NCI-H1417 treated with DMSO at 0.1 percent for 48 hours (cell line): Measurements from ENCODE around the gene MYH11.
"Not testable (repeated sequence)": the region's sequence is repeated elsewhere in the genome, so short reads cannot be mapped to it uniquely, and the experiment has no call there.

ENCODE experiments used
- DNase-seq: peaks from one replicate; lab custom pipeline; 2025; lab: John Stamatoyannopoulos, UW

Gene MYH11

GRCh38 chr16:15876503-15876902, 19.7 kb upstream of the MYH11 start:
- no peak for DNase-seq

GRCh38 chr16:15874745-15875314, 18.0 kb upstream of the MYH11 start:
- no peak for DNase-seq

DNA sequence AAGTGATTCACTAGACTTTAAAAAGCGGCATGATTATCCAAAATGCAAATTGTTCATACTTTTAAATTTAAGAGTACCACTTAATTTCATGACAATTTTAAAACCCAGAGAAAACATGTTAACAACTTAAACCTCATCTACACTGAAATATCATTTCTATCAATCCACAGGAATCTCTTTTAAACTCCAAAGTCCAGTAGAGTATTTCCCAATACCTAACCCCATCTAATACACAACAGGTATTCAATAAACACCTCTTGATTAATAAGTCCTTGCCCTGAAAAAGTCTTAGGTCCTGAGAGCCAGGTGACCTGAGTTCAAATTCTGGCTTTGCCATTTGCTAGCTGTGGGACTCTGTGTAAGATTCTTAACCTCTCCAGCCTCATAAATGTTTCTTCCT, 16.9 kb upstream of the MYH11 start:
- DNase-seq = no peak

DNA sequence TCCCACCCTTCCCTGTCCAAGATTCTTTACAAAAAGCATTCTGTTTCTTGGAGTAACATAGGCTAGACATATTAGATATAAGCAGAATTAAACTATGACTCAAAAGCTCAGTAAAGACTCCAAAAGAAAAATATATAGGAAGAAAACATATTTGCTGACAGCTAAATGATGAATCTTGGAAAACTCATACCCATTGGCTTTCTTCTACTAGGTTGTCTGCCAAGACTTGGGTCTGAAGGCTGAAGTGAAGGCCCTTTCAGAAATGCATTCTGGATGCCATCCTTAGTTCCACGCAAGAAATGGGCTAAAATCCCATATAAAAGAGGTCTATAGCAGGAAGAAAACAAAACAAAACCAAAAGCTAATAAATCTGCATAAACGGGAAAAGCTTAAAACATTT, 16.5 kb upstream of the MYH11 start:
- no peak for DNase-seq

DNA sequence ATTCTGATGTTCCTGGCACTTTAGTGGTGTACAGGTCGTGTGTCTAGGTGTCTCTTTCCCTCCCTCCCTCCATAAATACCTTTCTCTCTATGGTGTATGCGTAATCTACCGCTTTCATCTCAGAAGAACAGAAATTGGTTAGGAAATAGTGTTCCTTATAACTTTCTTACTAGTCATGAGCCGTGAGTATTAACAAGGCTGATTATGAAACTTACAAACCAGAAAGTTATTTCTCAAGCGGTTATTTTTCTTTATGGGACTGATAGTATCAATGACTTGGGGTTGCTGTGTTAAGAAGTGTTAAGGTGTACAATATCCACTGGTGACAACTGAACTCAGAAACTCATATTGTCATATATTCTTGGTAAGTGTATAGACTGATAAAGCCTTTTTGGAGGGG, 13.2 kb upstream of the MYH11 start:
- no peak for DNase-seq

- no peak for DNase-seq
These were observed 9.6 kb upstream of the MYH11 start for GRCh38 chr16:15866451-15866850.

DNA sequence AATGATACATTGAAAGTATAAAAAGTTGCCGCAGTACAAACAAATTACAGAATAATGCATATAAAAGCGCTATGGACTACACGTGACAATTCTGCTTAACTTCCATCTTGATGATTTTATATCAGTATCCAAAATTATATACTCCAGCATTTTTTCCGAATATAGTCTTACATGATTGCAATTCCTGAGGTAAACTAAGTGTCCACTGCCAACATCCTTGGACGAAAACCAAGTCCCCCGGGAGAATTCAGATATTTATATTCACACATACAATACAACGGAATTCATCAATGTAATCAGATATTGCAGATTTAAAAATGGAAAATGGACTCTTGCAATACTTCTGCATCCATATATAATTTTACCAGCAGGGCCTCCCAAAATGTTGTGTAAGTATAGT, 8.9 kb upstream of the MYH11 start:
- no peak for DNase-seq

DNA sequence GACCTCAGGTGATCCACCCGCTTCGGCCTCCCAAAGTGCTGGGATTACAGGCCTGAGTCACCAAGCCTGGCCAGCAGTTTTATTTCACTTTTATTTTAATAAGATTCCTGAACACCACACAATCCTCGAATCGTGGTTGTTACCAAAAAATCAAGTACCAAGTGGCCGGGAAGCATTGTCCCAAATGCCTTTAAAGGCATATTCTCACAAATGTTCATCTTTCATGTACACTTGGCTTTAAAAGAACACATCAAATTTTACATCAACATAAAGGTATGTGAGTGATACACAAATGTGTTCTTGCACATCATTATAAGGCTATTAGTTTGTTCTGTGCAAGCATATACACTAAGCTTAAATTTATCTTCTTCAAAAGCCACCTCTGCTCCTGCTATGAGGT, 8.1 kb upstream of the MYH11 start:
- no peak for DNase-seq

GRCh38 chr16:15861996-15862395, 5.2 kb upstream of the MYH11 start:
- no peak for DNase-seq

DNA sequence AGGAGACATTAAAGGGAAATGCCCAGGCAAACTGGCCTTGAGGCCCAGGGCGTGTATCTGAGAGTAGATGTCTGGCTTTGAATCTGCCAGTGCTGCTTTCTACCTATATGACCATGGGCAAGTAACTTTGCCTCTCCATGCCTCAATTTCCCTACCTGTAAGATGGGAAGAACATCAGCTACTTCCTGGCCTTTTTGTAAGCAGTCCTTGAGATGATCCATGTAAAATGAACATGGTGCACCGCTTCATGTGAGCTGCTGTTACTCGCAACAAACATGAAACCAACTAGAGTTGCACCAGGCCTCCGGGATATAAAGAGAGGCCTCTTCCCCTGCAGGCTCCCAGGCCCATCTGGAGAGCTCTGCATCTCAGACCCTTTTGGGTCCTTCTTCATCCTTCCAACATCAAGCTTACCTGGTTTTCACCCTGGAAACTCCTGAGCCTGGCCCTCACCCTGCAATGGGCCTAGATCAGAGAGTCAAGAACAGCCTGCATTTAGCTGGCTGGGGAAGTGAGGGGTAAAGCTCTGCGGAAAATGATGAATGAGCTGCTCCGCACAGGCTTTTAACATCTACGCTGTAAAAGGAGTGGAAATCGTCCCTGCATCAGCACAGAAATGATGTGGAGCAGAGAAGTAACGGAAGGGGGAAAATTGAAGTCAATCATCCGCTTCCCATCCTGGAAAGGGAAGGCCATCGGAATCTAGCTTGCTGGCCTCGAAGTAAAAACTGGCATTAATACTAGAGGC, 2.3 kb upstream of the MYH11 start:
- no peak for DNase-seq

DNA sequence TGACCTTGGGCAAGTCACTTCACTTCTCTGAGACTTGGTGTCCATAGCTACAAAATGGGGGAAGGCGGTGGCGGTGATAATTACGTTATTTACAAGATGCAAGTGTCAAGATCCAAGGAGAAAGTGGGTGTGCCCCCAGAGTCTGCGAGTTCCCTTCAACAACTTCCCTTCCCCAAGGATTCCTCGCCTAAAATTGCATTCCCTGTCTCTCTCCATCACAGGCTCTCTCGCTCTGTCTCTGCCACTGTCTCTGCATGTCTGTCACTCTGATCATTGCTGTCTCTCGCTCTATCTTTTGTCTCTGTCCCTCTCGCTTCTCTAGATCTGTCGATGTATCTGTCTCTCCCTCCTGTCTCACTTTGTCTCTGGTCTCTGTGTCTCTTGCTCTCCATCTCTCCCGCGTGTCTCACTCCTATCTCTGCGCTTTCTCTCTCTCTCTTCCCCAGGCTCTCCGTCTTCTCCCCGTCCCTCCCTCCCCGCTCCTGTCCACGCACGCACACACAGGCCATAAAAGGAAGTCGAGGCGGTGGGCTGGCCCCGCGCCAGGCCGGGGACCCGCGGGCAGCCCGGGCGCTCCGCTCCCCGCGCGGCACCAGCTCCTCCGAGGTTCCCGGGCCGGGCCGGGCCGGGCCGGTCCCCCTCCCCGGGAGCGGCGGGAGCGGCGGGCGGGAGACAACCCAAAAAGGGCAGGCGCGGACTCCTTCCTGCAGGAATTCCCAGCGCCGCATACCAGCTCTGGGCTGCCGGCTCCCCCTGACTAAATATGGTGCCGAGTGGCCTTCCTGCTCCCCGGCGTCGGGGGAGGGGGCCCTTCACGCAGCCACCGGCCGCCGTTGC, 1.1 kb upstream of the MYH11 start:
- no peak for DNase-seq

DNA sequence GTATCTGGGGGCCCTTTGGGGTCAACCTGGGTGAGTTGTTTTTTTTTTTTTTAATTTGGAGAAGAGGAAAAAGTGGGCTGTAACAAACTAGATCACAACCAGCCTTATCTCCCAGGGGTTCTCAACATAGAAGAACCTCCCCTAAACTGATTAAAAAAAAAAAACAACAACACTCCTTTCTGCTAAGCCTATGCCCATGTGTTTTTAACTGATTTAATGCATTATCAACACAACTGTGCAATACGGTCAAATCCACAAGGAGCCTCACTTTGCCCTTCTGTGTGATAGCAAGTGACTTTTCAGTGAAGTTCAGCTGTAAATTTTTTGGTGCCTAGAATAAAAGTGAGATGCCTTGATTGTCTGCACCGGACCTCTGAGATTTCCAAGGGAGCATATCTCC, 646 bp downstream of the MYH11 start:
- no peak for DNase-seq

DNA sequence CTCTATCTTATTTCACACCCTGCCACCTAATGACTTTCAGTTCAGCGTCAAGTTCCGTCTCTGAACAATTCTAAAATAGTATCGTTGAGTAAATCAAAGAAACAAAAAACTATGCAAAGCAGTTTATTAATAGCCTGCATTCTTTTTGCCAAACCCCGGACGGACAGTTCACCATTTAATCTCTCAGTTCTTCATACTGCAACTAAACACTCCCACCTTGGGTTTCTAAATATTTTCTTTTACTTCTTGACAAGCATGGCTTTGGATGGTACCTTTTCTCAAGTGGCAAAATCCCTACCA, 1.2 kb downstream of the MYH11 start:
- DNase-seq = no peak

DNA sequence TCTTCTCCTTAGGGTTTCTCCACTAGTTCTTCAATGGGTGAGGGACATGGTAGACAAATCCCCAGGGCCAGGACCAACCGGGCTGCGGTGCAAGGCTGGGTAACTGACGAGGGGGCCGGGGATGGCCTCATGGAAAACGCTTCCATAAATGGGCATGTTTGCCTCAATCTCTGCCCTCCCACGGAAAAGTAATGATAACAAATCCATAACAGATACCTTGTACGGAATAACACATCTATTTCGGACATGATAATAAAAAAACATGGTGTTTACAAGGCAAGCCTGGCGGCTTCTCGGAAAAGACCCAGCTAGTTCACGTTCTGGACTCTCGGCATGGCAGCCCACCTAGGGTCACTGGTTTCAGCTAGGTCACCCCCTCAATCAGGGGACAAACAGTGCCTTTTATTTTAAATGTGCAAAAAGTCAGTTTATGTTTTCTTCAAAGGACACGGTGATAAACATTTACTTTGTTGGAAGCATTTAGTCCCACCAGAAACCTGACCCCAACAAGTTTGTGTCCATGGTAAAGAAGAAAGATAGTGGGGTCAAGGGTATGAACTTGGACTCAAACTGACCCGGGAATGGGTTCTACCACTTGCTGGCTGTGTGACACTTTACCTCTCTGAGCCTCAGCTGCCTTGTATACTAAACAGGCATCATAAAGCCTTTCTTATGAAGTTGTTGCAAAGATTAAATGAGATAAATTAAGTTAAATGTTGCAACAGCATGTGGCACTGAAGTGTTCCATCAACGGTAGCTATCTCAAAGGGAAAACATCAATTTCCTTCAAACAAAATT, 1.7 kb downstream of the MYH11 start:
- no peak for DNase-seq

DNA sequence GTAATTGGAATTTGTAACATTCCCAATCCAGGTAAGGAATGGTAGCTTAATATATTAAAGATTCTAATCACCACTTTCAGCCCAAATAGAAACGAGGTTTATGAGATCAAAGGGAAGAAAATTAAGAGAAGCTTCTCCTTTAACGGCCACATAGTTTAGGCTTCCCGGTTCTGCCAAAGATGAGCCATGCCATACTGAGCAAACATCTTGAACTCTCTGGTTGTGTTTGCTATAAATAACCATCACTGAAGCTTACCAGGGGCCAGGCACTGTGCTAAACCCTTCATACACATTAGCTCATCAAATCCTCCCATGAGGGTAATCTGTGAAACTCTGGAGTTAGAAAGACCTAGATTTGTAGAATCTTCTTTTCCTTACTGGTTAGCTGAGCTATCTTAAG, 2.8 kb downstream of the MYH11 start:
- DNase-seq = no peak

- DNase-seq = no peak
These were observed 3.8 kb downstream of the MYH11 start for GRCh38 chr16:15853021-15853420.

DNA sequence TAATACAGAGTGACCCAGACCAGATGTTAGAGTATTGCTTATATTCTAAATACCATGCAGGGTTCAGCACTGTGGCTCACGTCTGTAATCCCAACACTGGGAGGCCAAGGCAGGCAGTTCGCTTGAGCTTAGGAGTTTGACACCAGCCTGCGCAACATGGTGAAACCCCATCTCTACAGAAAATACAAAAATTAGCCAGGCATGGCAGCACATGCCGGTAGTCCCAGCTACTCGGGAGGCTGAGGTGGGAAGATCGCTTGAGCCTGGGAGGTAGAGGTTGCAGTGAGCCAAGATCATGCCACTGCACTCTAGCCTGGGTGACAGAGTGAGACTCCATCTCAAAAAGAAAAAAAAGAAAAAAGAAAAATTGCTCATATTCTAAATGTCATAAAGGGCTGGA, 6.3 kb downstream of the MYH11 start:
- not testable (repeated sequence) for DNase-seq

GRCh38 chr16:15849209-15849981, 7.4 kb downstream of the MYH11 start:
- no peak for DNase-seq

GRCh38 chr16:15847611-15848175, 9.1 kb downstream of the MYH11 start:
- no peak for DNase-seq

- DNase-seq = no peak
These were observed 10.3 kb downstream of the MYH11 start for GRCh38 chr16:15846510-15846909.

DNA sequence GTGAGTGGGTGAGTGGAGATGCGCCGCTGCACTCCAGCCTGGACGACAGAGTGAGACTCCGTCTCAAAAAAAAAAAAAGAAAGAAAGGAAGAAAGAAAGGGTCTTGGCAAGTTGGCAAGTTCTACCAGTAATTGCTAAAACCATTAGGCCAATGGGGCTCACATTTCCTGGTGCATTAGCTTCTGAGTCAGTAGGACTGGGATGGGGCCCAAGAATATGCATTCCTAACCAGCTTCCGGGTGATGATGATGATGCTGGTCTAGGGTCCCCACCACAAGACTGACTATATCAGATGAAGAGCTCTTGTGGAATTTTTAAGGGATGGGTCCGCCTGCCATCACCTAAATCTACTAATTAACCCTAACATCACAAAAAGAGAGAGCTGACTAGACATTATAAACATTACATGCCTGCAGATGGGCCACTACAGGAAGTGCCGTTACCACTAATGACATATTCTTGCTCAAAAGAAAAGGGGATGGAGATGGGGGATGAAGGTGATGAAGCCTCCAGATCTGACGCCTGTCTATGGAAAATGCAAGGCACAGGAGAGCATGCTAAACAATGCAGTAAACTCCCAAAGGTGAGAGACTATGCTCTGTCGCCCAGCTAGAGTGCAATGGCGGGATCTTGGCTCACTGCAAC, 13.1 kb downstream of the MYH11 start:
- DNase-seq = no peak
